Measurements from ENCODE around the gene PDE4D. TPM values are rescaled to one million over a fixed set of nuclear protein-coding genes. Genes with fewer than 3 reads are reported as not detected.

PDE4D gene
- polyA plus RNA-seq, 1 donor (not counting 4 experiments of a cell fraction or from before 2014, with no cell fraction given) = 3.6 TPM

DNA sequence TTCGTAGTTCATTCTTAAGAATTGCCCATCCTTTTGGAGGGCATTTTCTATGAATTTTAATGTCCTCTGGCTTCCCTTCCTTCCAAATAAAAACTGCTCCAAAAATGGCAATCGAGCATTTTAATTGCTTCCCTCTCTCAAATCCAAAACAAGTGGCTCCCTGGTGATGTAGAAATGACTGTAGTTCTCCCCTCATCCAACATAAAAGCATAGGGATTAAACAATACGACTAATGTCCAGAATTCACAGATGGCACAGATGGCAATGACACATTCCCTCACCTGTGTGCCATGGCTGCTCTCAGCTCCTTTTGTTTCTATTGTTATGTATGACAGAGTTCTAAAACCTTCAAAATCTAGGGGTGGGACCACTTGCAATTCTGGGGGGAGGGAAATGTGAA is 893.3 kb downstream of the PDE4D start:
- Histone ChIP-seq H3K4me1 (ENCODE audit: control insufficient read depth, extremely low read depth, insufficient read depth, low read length) (no peaks in the 10 kb centered on the region), H3K4me2 (ENCODE audit: control insufficient read depth, extremely low read depth, insufficient read depth, low read depth, low read length) (no peak overlapping the region), H3K36me3 (ENCODE audit: control insufficient read depth in 2 of 2, extremely low read depth in 1 of 2, insufficient read depth in 2 of 2, low read length in 2 of 2) (no peaks in the 10 kb centered on the region), H4K20me1 (ENCODE audit: control insufficient read depth, extremely low read depth, insufficient read depth, low read length) (no peaks in the 10 kb centered on the region), H3K27ac (ENCODE audit: control insufficient read depth, insufficient read depth, low read length) (no peak overlapping the region), H2AFZ (ENCODE audit: control insufficient read depth, low read length) (no peak overlapping the region), H3K9me1 (ENCODE audit: control insufficient read depth, extremely low read depth, insufficient read depth, low read length) (no peaks in the 10 kb centered on the region), H3K9me3 (ENCODE audit: control insufficient read depth, low read depth, low read length) (no peaks in the 10 kb centered on the region), H3K27me3 (ENCODE audit: control insufficient read depth, extremely low read depth, insufficient read depth, low read length) (no peaks in the 10 kb centered on the region), H3K4me3 (ENCODE audit: control insufficient read depth in 2 of 3, extremely low read depth in 1 of 3, insufficient read depth in 2 of 3, low read depth in 1 of 3, low read length in 3 of 3) (no peak overlapping the region), H3K79me2 (ENCODE audit: control insufficient read depth, insufficient read depth, low read length) (no peaks in the 10 kb centered on the region), H3K9ac (ENCODE audit: control insufficient read depth, extremely low read depth, insufficient read depth, low read length) (no peak overlapping the region)
- no peak for DNase-seq (ENCODE audit: low read depth, low spot score)
- TF ChIP-seq EZH2 (IDR thresholded peaks at IDR 0.05; ENCODE audit: low read length) = no peak
- TF ChIP-seq, protein P1, sequence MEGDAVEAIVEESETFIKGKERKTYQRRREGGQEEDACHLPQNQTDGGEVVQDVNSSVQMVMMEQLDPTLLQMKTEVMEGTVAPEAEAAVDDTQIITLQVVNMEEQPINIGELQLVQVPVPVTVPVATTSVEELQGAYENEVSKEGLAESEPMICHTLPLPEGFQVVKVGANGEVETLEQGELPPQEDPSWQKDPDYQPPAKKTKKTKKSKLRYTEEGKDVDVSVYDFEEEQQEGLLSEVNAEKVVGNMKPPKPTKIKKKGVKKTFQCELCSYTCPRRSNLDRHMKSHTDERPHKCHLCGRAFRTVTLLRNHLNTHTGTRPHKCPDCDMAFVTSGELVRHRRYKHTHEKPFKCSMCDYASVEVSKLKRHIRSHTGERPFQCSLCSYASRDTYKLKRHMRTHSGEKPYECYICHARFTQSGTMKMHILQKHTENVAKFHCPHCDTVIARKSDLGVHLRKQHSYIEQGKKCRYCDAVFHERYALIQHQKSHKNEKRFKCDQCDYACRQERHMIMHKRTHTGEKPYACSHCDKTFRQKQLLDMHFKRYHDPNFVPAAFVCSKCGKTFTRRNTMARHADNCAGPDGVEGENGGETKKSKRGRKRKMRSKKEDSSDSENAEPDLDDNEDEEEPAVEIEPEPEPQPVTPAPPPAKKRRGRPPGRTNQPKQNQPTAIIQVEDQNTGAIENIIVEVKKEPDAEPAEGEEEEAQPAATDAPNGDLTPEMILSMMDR (optimal IDR thresholded peaks at IDR 0.05 in 1 of 3, IDR thresholded peaks at IDR 0.05 in 1 of 3, conservative IDR thresholded peaks at IDR 0.05 in 1 of 3; ENCODE audit: extremely low read depth in 1 of 3, insufficient read depth in 2 of 3, low read length in 3 of 3) = no peak
- dilution Hi-C loops (cut with MboI; ENCODE audit: extremely low pct_ligation_motif_present, low sequenced_read_pairs) = no loop called here
- no peak for FAIRE-seq

DNA sequence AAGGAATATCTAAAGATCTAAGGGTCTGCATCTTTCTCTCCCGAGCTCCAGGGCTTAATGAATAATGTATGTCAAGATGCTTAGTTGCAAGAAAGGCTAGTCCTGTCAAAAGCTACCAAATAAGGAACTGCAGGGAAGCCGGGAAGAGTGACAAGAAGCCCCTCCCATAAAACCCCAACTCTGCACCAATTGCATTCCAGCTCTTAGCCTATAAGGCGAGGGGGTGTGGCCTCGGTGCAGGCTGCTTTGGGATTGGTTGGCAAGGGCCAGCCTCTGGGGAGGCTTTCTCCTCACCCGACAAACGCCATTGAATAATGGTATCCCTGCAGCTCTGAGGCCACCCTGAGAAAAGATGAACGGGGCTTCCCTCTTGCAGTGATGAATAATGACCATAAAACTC is 893.7 kb downstream of the PDE4D start:
- H3K36me3 ChIP-seq (ENCODE audit: control insufficient read depth in 2 of 2, extremely low read depth in 1 of 2, insufficient read depth in 2 of 2, low read length in 2 of 2) = no peaks in the 10 kb centered on the region
- FAIRE-seq (no peak), DNase-seq (ENCODE audit: low read depth, low spot score) (no peak)
- no peak overlapping the region for H2AFZ ChIP-seq (ENCODE audit: control insufficient read depth, low read length)
- H4K20me1 ChIP-seq (ENCODE audit: control insufficient read depth, extremely low read depth, insufficient read depth, low read length) = no peaks in the 10 kb centered on the region
- H3K27ac ChIP-seq (ENCODE audit: control insufficient read depth, insufficient read depth, low read length) = no peak overlapping the region
- no peaks in the 10 kb centered on the region for H3K9me3 ChIP-seq (ENCODE audit: control insufficient read depth, low read depth, low read length)
- dilution Hi-C loops (cut with MboI; ENCODE audit: extremely low pct_ligation_motif_present, low sequenced_read_pairs) = no loop called here
- no peaks in the 10 kb centered on the region for H3K27me3 ChIP-seq (ENCODE audit: control insufficient read depth, extremely low read depth, insufficient read depth, low read length)
- no peak overlapping the region for H3K9ac ChIP-seq (ENCODE audit: control insufficient read depth, extremely low read depth, insufficient read depth, low read length)
- no peaks in the 10 kb centered on the region for H3K79me2 ChIP-seq (ENCODE audit: control insufficient read depth, insufficient read depth, low read length)
- H3K9me1 ChIP-seq (ENCODE audit: control insufficient read depth, extremely low read depth, insufficient read depth, low read length) = no peaks in the 10 kb centered on the region
- no peaks in the 10 kb centered on the region for H3K4me1 ChIP-seq (ENCODE audit: control insufficient read depth, extremely low read depth, insufficient read depth, low read length)
- no peak overlapping the region for H3K4me2 ChIP-seq (ENCODE audit: control insufficient read depth, extremely low read depth, insufficient read depth, low read depth, low read length)
- no peak overlapping the region for H3K4me3 ChIP-seq (ENCODE audit: control insufficient read depth in 2 of 3, extremely low read depth in 1 of 3, insufficient read depth in 2 of 3, low read depth in 1 of 3, low read length in 3 of 3)
- TF ChIP-seq, protein P1 (optimal IDR thresholded peaks at IDR 0.05 in 1 of 3, IDR thresholded peaks at IDR 0.05 in 1 of 3, conservative IDR thresholded peaks at IDR 0.05 in 1 of 3; ENCODE audit: extremely low read depth in 1 of 3, insufficient read depth in 2 of 3, low read length in 3 of 3) = no peak
- TF ChIP-seq EZH2 (IDR thresholded peaks at IDR 0.05; ENCODE audit: low read length) = no peak
